ENCODE data around the gene LAMP5.

The LAMP5 gene

GRCh38 chr20:9535449-9535848, 21.1 kb downstream of the LAMP5 start:
- no peak for TF ChIP-seq ZFX (IDR thresholded peaks at IDR 0.05)
- TF ChIP-seq, protein P1, sequence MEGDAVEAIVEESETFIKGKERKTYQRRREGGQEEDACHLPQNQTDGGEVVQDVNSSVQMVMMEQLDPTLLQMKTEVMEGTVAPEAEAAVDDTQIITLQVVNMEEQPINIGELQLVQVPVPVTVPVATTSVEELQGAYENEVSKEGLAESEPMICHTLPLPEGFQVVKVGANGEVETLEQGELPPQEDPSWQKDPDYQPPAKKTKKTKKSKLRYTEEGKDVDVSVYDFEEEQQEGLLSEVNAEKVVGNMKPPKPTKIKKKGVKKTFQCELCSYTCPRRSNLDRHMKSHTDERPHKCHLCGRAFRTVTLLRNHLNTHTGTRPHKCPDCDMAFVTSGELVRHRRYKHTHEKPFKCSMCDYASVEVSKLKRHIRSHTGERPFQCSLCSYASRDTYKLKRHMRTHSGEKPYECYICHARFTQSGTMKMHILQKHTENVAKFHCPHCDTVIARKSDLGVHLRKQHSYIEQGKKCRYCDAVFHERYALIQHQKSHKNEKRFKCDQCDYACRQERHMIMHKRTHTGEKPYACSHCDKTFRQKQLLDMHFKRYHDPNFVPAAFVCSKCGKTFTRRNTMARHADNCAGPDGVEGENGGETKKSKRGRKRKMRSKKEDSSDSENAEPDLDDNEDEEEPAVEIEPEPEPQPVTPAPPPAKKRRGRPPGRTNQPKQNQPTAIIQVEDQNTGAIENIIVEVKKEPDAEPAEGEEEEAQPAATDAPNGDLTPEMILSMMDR (conservative IDR thresholded peaks at IDR 0.05): no peak

GRCh38 chr20:9543214-9543613, 28.8 kb downstream of the LAMP5 start:
- no peak overlapping the region for H3K27ac ChIP-seq
- TF ChIP-seq, protein P1 (conservative IDR thresholded peaks at IDR 0.05): no peak
- TF ChIP-seq ZFX (IDR thresholded peaks at IDR 0.05): no peak

More at GRCh38 chr20:9535449-9535848, 21.1 kb downstream of the LAMP5 start:
- H3K27ac ChIP-seq: no peak overlapping the region

DNA sequence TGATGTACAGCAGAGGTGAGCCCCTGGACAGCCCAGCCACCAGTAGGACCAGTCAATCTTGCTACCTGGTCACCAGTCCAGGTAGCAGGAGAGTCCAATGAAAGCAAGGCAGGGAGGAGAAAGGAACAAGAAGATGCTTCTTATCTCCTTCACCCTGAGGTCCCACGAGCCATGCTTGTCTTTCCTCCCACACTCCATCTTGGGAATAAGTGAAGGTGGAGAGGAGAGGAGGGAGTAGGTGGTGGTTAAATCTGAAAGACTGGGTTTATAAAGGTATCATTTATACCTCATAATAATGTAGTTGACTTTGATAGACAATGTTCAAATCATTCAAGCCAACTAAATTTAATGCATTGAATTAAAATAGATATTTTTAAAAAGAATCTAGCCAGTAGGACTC, 35.9 kb downstream of the LAMP5 start:
- no peak overlapping the region for H3K27ac ChIP-seq
- TF ChIP-seq ZFX (IDR thresholded peaks at IDR 0.05): no peak
- TF ChIP-seq, protein P1 (conservative IDR thresholded peaks at IDR 0.05): no peak

DNA sequence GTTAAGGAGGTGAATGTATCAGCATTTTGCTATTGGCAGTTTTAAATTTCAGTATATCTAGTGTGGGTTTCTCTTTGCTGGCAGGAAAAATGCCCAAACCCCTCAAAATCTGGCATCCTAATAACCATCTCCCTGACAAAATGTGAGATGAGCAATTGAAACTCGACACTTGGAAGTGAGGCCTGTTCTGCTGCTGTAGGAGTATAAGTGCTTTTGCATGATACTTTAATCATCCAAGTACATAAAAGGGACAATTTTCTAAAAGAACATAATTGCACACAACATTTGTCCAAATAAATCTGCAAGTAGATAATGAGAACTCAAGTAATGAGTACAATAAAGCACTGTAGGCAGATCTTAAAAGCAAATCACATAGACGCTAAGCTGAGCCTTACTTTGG, 36.5 kb downstream of the LAMP5 start:
- H3K27ac ChIP-seq: no peak overlapping the region
- TF ChIP-seq, protein P1 (conservative IDR thresholded peaks at IDR 0.05): no peak
- TF ChIP-seq ZFX (IDR thresholded peaks at IDR 0.05): no peak

DNA sequence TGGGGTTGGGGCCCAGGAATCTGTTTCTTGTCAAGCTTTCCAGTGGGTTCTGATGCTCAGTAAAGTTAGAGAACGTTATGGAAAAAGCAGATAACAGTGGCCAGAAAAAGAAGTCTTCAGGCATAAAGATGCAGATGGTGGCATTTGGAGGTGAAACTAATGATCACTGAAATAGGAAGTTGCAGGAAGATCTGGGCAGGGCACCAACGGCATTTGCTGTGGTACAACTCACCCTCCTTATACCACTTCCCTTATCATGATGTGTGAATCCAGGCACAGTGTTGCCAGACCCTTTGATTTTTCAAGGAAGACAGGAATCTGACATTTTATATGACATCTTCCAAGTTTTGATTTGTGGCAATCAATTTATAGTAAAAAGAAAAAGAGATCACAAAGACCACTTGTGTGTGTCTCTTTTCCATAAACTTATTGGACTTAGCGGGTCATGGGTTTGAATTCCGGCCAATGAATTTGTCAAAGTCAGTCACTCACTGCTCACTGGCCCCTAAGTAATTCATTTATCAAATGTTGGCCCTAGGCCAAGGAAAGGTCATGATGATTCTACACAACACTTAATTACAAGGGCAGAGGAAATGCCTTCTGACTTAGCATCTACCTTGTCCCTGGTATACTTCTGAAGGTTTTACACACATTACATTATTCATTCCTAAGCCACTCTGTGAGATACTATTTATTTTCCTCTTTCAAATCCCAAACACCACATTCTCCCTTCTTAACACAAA, 37.6 kb downstream of the LAMP5 start:
- TF ChIP-seq, protein P1 (conservative IDR thresholded peaks at IDR 0.05): no peak
- no peak for TF ChIP-seq ZFX (IDR thresholded peaks at IDR 0.05)
- no peak overlapping the region for H3K27ac ChIP-seq

DNA sequence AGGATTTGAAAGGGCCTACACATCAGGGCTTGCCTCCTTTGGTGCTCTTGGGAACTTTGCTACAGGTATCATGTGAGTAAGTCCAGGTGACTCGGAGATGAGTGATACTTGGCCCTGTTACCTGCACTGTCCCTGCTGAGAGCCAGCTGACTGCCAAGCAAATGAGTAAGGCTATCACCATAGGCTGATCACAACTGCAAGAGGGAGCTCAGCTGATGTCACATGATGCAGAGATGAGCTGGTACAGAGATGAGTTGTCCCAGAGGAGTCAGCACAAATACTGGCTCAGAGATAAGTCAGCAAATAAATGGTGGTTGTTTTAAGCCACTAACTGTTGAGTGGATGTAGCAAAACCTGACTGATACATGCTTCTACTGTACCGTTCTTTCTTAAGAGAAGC, 41.4 kb downstream of the LAMP5 start:
- TF ChIP-seq, protein P1 (conservative IDR thresholded peaks at IDR 0.05): no peak
- no peak for TF ChIP-seq ZFX (IDR thresholded peaks at IDR 0.05)
- no peak overlapping the region for H3K27ac ChIP-seq

DNA sequence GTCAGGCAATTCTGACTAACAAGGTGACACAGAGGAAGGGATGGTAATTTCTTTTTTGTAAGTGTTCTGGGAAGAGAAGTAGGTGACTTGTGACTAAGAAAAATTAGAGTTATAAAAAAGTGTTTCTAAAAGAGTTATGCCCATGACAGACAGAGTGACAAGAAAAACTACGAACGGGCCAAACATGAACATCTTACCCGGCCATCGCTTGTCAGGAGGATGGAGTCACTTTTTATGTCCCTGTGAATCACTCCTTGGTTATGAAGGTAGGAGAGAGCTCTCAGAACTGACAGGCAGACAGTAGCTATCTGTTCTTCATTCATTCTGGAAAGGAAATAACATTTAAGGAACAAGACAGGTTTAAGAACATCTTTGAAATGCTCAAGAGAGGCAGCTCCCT, 43.0 kb downstream of the LAMP5 start:
- TF ChIP-seq ZFX (IDR thresholded peaks at IDR 0.05): no peak
- TF ChIP-seq, protein P1 (conservative IDR thresholded peaks at IDR 0.05): no peak
- H3K27ac ChIP-seq: no peak overlapping the region

Data from C4-2B (cell line).